ENCODE results near the gene TSPAN14. TPM values are rescaled to one million over a fixed set of nuclear protein-coding genes. Genes with fewer than 3 reads are reported as not detected.
"Not testable (repeated sequence)": the region's sequence is repeated elsewhere in the genome, so short reads cannot be mapped to it uniquely, and the experiment has no call there.

The TSPAN14 gene
- total RNA-seq, 2 experiments from 2014 or later = 98.8 to 112 TPM

- POLR2A ChIA-PET = no interaction called here
- H3K9me3 Mint-ChIP-seq = no peaks in the 10 kb centered on the region
- peaks cover 15% of the 10 kb centered on the region for H3K4me1 Mint-ChIP-seq
- H3K36me3 Mint-ChIP-seq = peaks cover 3% of the 10 kb centered on the region
- DNase-seq = no peak
- no peak overlapping the region for H3K27ac Mint-ChIP-seq
- H3K27me3 Mint-ChIP-seq = no peaks in the 10 kb centered on the region
- ATAC-seq (ENCODE audit: low read depth) = no peak
- H3K4me3 Mint-ChIP-seq = no peak overlapping the region
These were observed 85.4 kb downstream of the TSPAN14 start for GRCh38 chr10:80539421-80540031.

- Mint-ChIP-seq H3K4me3 (no peak overlapping the region), H3K27me3 (no peaks in the 10 kb centered on the region), H3K9me3 (no peaks in the 10 kb centered on the region), H3K36me3 (peaks cover 3% of the 10 kb centered on the region), H3K27ac (no peak overlapping the region), H3K4me1 (peaks cover 15% of the 10 kb centered on the region)
- ATAC-seq (ENCODE audit: low read depth) = no peak
- POLR2A ChIA-PET = no interaction called here
- DNase-seq = no peak
These were observed 86.0 kb downstream of the TSPAN14 start for GRCh38 chr10:80540136-80540535.

- POLR2A ChIA-PET = no interaction called here
- no peak overlapping the region for H3K4me3 Mint-ChIP-seq
- H3K9me3 Mint-ChIP-seq = no peaks in the 10 kb centered on the region
- H3K4me1 Mint-ChIP-seq = peaks cover 15% of the 10 kb centered on the region
- H3K27me3 Mint-ChIP-seq = no peaks in the 10 kb centered on the region
- no peak overlapping the region for H3K27ac Mint-ChIP-seq
- no peak for DNase-seq
- peaks cover under 1% of the 10 kb centered on the region for H3K36me3 Mint-ChIP-seq
- no peak for ATAC-seq (ENCODE audit: low read depth)
These were observed 86.5 kb downstream of the TSPAN14 start for GRCh38 chr10:80540618-80540980.

- POLR2A ChIA-PET = no interaction called here
- peak overlapping the region; percentile 1 for H3K27ac Mint-ChIP-seq
- H3K36me3 Mint-ChIP-seq = no peaks in the 10 kb centered on the region
- H3K27me3 Mint-ChIP-seq = peaks cover 4% of the 10 kb centered on the region
- H3K9me3 Mint-ChIP-seq = no peaks in the 10 kb centered on the region
- peaks cover 15% of the 10 kb centered on the region for H3K4me1 Mint-ChIP-seq
- ATAC-seq (ENCODE audit: low read depth) = no peak
- no peak for DNase-seq
- no peak overlapping the region for H3K4me3 Mint-ChIP-seq
These were observed 87.1 kb downstream of the TSPAN14 start for GRCh38 chr10:80540981-80541750.

GRCh38 chr10:80542053-80542452, 87.9 kb downstream of the TSPAN14 start:
- DNase-seq = no peak

GRCh38 chr10:80542652-80543318, 88.7 kb downstream of the TSPAN14 start:
- Mint-ChIP-seq H3K4me3 (no peak overlapping the region), H3K9me3 (no peaks in the 10 kb centered on the region), H3K4me1 (peaks cover 7% of the 10 kb centered on the region), H3K27me3 (peaks cover 4% of the 10 kb centered on the region), H3K36me3 (no peaks in the 10 kb centered on the region), H3K27ac (no peak overlapping the region)
- no peak for ATAC-seq (ENCODE audit: low read depth)
- DNase-seq = no peak
- POLR2A ChIA-PET = no interaction called here

More at GRCh38 chr10:80542053-80542452, 87.9 kb downstream of the TSPAN14 start:
- H3K9me3 Mint-ChIP-seq = no peaks in the 10 kb centered on the region
- no peaks in the 10 kb centered on the region for H3K36me3 Mint-ChIP-seq
- H3K27ac Mint-ChIP-seq = no peak overlapping the region
- ATAC-seq (ENCODE audit: low read depth) = no peak
- H3K4me3 Mint-ChIP-seq = no peak overlapping the region
- POLR2A ChIA-PET = no interaction called here
- peaks cover 9% of the 10 kb centered on the region for H3K4me1 Mint-ChIP-seq
- H3K27me3 Mint-ChIP-seq = peaks cover 4% of the 10 kb centered on the region

GRCh38 chr10:80543319-80543672, 89.2 kb downstream of the TSPAN14 start:
- H3K27me3 Mint-ChIP-seq; POLR2A ChIA-PET; H3K4me3 Mint-ChIP-seq; H3K9me3 Mint-ChIP-seq; H3K36me3 Mint-ChIP-seq; DNase-seq; ATAC-seq (ENCODE audit: low read depth); H3K27ac Mint-ChIP-seq; H3K4me1 Mint-ChIP-seq: not testable (repeated sequence)

- Mint-ChIP-seq H3K27me3 (peaks cover 4% of the 10 kb centered on the region), H3K9me3 (no peaks in the 10 kb centered on the region), H3K4me1 (peaks cover 8% of the 10 kb centered on the region), H3K36me3 (no peaks in the 10 kb centered on the region), H3K27ac (no peak overlapping the region), H3K4me3 (no peak overlapping the region)
- no peak for ATAC-seq (ENCODE audit: low read depth)
- POLR2A ChIA-PET = interaction anchor here (0.6 kb wide), 1 partner anchor 58 kb away, joined by 3 read pairs; no protein-coding TSS in a partner anchor
- DNase-seq = no peak
These were observed 90.3 kb downstream of the TSPAN14 start for GRCh38 chr10:80544316-80544953.

- H3K36me3 Mint-ChIP-seq = no peaks in the 10 kb centered on the region
- no peak overlapping the region for H3K4me3 Mint-ChIP-seq
- POLR2A ChIA-PET = no interaction called here
- H3K9me3 Mint-ChIP-seq = no peaks in the 10 kb centered on the region
- H3K4me1 Mint-ChIP-seq = peaks cover 6% of the 10 kb centered on the region
- DNase-seq (no peak), ATAC-seq (ENCODE audit: low read depth) (no peak)
- H3K27ac Mint-ChIP-seq = no peak overlapping the region
- H3K27me3 Mint-ChIP-seq = peaks cover 4% of the 10 kb centered on the region
These were observed 91.3 kb downstream of the TSPAN14 start for GRCh38 chr10:80545258-80545881.

- POLR2A ChIA-PET = no interaction called here
These were observed 98.1 kb downstream of the TSPAN14 start for GRCh38 chr10:80552151-80552646.

GRCh38 chr10:80553436-80553835, 99.3 kb downstream of the TSPAN14 start:
- no peak overlapping the region for H3K4me3 Mint-ChIP-seq
- peaks cover 15% of the 10 kb centered on the region for H3K27me3 Mint-ChIP-seq
- H3K27ac Mint-ChIP-seq = no peak overlapping the region
- H3K4me1 Mint-ChIP-seq = peaks cover 2% of the 10 kb centered on the region
- H3K9me3 Mint-ChIP-seq = no peaks in the 10 kb centered on the region
- POLR2A ChIA-PET = no interaction called here
- H3K36me3 Mint-ChIP-seq = no peaks in the 10 kb centered on the region
- ATAC-seq (ENCODE audit: low read depth) (no peak), DNase-seq (no peak)

More at GRCh38 chr10:80552151-80552646, 98.1 kb downstream of the TSPAN14 start:
- ATAC-seq (ENCODE audit: low read depth) (no peak), DNase-seq (no peak)
- Mint-ChIP-seq H3K27ac (no peak overlapping the region), H3K36me3 (no peaks in the 10 kb centered on the region), H3K4me3 (no peak overlapping the region), H3K27me3 (peaks cover 7% of the 10 kb centered on the region), H3K4me1 (peaks cover 2% of the 10 kb centered on the region), H3K9me3 (no peaks in the 10 kb centered on the region)

GRCh38 chr10:80554050-80554449, 99.9 kb downstream of the TSPAN14 start:
- no peak overlapping the region for H3K4me3 Mint-ChIP-seq
- no peaks in the 10 kb centered on the region for H3K36me3 Mint-ChIP-seq
- POLR2A ChIA-PET = no interaction called here
- no peaks in the 10 kb centered on the region for H3K9me3 Mint-ChIP-seq
- DNase-seq (no peak), ATAC-seq (ENCODE audit: low read depth) (no peak)
- peaks cover 18% of the 10 kb centered on the region for H3K27me3 Mint-ChIP-seq
- no peaks in the 10 kb centered on the region for H3K4me1 Mint-ChIP-seq
- H3K27ac Mint-ChIP-seq = no peak overlapping the region

- no peaks in the 10 kb centered on the region for H3K36me3 Mint-ChIP-seq
- H3K4me1 Mint-ChIP-seq = no peaks in the 10 kb centered on the region
- peaks cover 18% of the 10 kb centered on the region for H3K27me3 Mint-ChIP-seq
- no peak for ATAC-seq (ENCODE audit: low read depth)
- H3K27ac Mint-ChIP-seq = no peak overlapping the region
- no peak for DNase-seq
- POLR2A ChIA-PET = interaction anchor here (0.6 kb wide), 1 partner anchor 37 kb away, joined by 5 read pairs; no protein-coding TSS in a partner anchor
- no peak overlapping the region for H3K4me3 Mint-ChIP-seq
- H3K9me3 Mint-ChIP-seq = no peaks in the 10 kb centered on the region
These were observed 101.3 kb downstream of the TSPAN14 start for GRCh38 chr10:80555415-80555814.
